Hematopoietic multipotent progenitor cell treated with erythropoietin and hydrocortisone succinate and interleukin-3 and kit ligand, for 17 days (in vitro differentiated cells): ENCODE results near the gene SYP.
"Not testable (repeated sequence)": the region's sequence is repeated elsewhere in the genome, so short reads cannot be mapped to it uniquely, and the experiment has no call there.

ENCODE experiments used
- DNase-seq: peaks from one replicate; pipeline ENCODE4 v3.0.0-alpha.2; 2015; ENCODE audit warnings: low spot score

Gene SYP

DNA sequence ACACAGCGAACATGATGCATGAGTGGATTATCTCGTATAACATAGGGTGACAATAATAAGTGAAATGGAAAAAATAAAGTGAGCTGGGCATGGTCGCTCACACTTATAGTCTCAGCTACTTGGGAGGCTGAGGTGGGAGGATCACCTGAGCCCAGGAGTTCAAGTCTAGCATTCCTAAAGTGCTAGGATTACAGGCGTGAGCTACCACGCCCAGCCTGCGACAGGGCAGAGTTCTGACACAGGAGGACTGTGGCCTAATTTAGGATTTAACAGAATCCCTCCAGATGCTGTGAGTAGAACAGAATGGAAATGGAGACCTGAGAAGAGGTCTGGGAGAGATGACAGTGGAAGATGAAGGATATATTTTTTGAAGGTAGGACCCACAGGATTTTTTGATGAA, 10.4 kb downstream of the SYP start:
- no peak for DNase-seq

GRCh38 chrX:49188468-49189076, 11.4 kb downstream of the SYP start:
- DNase-seq: no peak

GRCh38 chrX:49187526-49187925, 12.5 kb downstream of the SYP start:
- no peak for DNase-seq

GRCh38 chrX:49187028-49187394, 13.0 kb downstream of the SYP start:
- DNase-seq: no peak

DNA sequence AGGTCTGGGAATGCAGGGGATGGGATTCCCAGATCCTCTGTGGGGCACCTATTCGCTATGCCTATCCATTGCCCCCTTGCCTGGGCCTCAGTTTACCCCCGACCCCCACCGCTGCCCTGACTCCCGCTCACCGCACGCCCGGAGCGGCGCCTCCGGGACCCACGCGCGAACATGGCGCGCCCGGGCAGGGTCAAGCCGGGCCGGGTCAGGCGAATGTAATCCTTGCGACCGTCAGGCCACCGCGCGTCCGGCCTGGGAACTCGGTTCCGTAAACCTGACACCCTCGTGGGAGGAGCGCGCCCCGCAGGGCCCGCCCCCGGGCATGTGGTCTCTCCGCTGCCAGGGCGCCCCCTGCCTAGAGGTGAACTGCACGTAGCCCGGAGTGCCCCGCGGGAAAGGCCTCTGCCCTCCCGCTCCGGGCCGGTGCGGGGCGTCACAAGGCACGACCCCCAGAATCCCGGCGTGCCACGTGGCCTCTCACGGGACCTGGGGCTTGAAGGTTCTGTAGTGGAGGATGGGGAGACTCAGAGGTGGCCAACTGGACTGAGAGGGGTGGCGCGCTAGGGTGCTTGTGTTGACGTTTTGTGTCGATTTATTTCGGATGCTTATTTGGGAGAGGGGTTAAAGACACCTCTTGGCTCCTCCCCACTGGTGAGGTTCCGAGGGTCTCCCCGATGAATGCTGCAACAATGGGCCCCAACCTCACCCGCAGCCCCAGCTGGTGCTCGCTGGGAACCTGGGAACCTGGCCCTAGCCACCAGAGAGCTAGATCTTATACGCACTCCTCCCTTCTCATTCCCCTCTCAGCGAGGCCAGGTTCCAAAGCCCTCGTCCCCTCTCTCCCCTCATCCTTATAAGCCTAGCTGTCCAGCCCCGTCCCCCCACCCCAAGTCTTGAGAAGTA, 13.6 kb downstream of the SYP start, which contains the start of gene PRICKLE3:
Gene PRICKLE3 (minus strand): TSS at position 249 of the 903 bp plus-strand sequence. CDS start 76 bp downstream, at position 173.
- DNase-seq: peak; percentile 44

- peak; percentile 75 for DNase-seq
These were observed 15.4 kb downstream of the SYP start for GRCh38 chrX:49184294-49185281.

DNA sequence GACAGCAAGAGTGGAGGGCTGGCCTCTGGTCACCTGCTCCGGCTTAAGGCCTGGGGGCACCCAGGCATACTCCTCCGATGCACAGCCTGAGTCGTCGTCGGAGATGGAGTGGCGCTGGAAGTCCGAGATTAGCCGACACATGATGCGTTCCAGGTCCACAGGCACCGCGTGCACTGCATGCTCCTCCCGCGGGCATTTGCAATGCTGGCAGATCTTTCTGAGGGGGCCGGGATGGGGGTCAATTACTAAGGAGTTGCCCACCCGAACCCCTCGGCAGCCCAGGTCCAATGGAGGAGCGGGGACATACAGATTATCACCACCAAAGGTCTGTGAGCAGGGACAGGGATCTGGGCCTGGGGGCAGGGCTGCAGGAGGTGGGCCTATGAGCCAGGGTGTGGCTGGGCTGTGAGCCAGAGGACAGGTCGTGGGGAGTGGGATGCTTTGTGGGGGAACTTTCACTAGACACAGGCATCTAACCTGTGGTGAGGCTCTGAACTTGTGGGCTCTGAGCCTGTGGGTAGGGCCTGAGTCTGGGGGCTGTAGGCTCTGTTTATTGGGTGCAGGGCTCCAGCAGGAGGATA, 16.2 kb downstream of the SYP start:
- DNase-seq: no peak

GRCh38 chrX:49179358-49179757, 20.6 kb downstream of the SYP start:
- DNase-seq: no peak

GRCh38 chrX:49178537-49178936, 21.5 kb downstream of the SYP start:
- DNase-seq: peak; percentile 14

GRCh38 chrX:49177873-49178480, 22.0 kb downstream of the SYP start:
- peak; percentile 30 for DNase-seq

- peak; percentile 90 for DNase-seq
These were observed 22.6 kb downstream of the SYP start for GRCh38 chrX:49177338-49177833.

DNA sequence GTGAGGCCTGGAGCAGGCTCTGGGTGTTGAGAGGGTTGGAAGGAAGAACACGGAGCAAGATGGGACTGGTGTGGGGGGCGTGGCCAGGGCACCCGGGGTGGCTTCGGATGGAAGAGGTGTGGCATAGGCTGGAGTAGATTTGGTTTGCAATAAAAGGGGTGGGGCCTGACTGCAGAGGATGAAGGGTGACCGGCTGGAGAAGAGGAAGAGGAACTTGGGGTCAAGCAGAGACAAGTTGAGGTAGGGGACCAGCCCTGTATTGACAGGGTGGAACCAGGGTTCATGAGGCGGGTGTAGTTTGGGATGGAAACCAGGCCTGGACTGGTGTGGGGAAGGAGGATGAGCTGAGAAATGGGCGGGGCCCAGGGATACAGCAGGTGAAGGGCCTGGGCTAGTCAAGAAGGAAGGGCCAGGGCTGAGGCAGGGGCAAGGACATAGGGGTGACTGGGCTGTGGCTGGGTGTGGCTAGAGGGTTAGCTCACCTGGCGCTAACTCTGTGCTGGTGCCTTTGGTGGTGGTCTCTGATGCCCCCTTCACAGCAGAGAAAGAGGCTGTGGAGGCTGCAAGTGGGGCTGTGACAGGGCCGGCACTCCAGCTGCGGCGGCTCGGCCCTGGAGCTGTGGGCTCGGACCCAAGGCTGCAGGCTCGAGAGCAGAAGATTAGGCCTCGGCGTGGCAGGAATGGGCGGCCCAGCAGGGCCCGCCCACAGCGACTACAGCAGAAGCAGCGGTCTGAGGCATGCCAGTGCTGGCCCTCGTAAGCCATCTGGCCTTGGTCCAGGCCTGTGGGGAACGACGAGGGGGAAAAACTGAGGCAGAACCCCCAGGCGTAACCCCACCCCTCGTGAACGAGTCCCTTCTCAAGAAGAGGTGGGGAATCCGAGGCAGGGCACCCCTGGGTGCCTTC, 23.3 kb downstream of the SYP start:
- DNase-seq: peak; percentile 78

DNA sequence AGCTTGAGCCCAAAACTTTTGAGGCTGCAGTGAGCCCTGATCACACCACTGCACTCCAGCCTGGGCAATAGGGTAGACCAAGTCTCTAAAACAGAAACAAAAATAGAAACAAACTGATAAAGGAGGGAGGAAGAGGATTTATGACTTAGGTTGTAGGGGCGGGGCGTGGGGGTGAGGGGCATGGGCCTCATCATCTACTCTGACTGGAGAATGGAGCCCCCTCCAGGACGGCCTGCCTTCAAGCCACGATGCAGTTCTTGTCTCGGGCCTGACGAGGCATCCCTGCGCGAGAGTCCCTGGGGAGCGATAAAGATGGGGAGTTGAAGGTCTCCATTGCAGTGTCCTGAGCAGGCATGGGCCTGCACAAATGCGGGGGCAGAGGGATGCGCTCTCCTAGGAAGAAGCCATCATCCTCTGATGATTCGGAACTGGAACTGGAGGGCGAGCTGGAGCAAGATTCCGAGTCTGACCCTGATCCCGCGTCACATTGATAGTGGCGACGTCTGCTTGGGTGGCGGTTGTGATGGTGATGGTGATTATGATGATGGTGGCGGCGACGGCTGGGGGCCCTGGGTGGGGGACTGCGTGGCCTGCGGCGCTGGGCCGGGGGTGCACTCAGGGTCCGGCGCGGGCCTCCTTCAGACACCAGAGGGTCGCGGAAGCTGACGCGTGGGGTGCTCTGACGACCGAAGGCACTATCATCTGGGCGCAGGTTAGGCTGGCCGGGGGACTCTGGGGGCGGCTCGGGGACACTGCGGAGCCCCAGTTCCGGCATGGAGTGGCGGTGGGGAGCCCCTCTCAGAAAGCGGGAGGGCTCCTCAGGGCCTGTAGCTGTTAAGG, 24.3 kb downstream of the SYP start:
- no peak for DNase-seq

GRCh38 chrX:49174723-49175122, 25.3 kb downstream of the SYP start:
- DNase-seq: no peak

- DNase-seq: not testable (repeated sequence)
These were observed 26.4 kb downstream of the SYP start for GRCh38 chrX:49173544-49173943.

DNA sequence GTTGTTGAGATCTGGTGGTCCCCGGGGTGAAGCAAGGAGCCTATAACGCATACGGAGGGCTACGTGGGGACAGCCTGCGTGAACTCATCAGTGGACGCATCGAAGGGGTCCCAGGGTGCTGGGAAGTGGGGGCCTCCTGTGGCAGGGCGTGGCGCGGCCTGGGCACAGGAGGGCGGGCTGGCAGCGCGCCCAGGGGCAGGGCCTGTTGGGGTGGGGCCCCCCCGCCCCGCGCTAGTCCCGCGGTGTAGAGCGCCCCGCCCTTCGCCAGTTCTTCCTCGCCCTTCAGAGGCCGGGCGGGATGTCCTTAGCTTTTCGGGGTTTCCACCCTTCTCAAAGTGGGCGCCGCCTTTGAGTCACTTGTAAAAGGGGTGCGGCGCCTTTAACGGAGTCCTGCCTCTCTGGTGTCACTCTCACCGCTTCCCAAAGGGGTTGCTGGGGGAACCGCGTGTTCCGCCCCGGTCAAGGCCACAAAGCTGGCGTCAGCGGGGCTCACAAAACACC, 27.7 kb downstream of the SYP start:
- peak; percentile 90 for DNase-seq

GRCh38 chrX:49171752-49172279, 28.2 kb downstream of the SYP start, which contains the start of gene PLP2:
Gene PLP2 (plus strand): TSS chrX:49171898. CDS start chrX:49172001, 103 bp downstream.
- DNase-seq: peak; percentile 30

- no peak for DNase-seq
These were observed 32.3 kb downstream of the SYP start for GRCh38 chrX:49167740-49168108.
